GM18526 (cell line): ENCODE data around the gene MAP3K21.

ENCODE experiments used
- POLR2A ChIP-seq: IDR thresholded peaks from 3 replicates; pipeline ENCODE4 v1.6.1; 2011; ENCODE audit not compliant: insufficient read length; ENCODE audit errors: extremely low read depth

Gene MAP3K21

DNA sequence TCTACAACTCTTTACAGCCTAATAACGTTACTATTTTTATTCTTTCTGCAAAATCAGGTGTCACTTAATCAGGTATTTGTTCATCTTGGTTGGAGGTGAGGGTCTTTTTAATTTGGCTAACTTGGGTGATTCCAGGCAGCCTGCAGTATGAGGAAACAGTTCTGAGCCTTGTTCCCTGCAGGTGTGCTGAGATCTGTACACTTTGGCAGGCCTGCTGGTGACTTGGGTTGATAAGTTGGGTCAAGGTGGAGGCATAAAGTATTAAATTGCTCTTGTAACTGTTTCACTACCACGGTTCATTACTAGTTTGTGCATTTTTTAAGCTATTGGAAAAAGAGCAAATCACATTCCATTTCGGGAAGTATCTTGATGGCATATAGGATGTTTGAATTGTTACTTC lies 10.0 kb downstream of the MAP3K21 start:
- no peak for TF ChIP-seq POLR2A

DNA sequence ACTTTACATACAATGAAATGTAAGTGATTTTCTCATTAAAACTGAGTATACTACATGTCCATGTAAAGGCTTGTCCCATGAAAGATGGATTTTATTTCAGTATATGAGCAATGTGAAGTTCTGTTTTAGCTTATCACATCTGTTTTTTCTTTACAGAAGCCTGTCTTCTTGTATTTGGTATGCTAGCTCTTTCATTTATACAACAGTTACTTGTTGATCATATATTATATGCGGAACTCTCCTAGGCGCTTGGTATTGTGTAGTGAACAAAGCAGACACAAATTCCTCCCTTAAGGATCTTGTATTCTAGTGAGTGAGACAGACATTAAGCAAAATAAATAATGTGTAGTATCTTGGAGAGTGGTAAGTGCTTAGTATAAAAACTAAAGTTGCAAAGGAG lies 10.6 kb downstream of the MAP3K21 start:
- no peak for TF ChIP-seq POLR2A

DNA sequence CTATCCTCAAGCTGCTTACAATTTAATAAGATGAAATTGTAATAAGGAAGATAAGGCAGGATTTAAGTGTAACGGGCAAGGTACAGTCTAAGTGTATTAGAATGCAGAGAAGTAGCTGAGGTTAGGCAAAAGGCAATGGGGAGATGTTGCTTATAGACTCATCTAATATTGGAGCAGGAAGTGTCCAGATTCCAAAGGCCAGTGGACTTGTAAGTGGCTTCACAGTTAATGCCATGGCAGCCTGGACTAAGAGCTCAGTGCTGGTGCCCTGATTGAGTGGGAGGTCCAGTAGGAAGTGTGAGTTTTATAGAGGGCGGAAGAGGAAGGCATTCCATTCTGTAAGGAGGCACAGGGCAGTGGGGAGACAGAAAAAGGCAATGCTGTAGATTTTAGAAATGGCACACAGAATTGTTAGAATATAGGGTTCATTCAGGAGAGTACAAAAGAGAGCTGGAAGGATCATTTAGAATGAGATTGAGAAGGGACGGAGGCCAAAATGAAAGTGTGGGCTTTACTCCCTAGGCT lies 12.6 kb downstream of the MAP3K21 start:
- no peak for TF ChIP-seq POLR2A

DNA sequence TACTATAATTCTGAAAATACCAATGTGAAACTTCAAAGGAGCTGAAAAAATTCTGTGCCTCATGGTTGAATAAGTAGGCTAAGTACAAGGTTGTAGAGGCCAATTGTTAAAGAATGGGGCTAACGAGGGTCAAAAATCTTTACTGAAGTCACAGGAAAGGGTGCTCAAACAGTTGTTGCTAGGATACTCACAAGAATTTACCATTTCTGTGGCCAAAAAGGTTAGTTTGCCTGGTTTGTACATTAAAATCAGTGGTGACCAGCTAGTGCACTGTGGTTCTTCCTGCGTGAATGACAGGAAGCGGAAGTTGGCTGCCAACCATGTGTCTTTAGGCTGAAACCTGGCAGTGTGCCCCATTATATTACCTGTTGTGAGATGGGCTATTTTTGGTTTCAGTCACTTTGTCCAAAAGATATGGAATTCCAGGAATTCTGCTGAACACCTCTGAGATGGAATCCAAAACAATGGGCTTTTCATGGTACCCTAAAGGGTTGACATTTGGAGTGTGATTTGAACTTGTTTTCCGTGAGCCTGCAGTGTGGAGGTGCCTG lies 13.5 kb downstream of the MAP3K21 start:
- TF ChIP-seq POLR2A, result no peak

DNA sequence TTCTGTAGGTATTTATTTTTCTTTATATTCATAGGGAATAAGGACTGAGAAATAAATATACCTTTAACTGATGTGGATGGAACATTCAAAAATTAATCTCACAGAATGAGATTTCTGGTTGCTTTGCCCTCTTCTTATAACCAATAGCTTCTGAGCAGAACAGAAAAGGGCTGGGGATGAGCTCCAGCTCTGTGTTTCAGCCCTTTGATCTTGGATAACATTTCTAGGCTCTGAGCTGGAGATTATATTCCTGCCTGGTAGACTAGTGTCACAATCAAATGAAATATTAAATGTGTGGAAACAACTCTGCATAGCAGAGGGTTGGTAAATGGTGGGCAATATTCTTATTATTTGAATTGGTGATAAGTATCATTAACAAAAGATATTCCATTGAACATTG lies 14.6 kb downstream of the MAP3K21 start:
- TF ChIP-seq POLR2A, result no peak

DNA sequence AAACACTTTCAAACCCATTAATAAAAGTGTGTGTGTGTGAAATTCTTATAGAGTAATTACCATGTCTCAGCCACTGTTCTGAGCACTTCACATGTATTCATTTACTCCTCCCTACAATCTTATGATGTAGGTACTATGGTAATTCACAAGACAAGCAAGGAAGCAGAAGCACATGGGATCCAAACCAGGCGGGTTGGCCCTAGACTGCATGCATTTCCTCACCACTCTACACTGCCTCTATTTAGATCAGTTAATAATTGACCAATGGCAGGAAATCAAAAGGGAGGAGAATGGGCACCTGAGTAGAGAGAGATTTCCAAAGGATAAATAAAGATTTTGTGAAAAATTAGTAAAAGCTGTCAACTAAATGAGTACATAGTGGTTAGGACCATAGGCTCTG lies 15.7 kb downstream of the MAP3K21 start:
- no peak for TF ChIP-seq POLR2A

DNA sequence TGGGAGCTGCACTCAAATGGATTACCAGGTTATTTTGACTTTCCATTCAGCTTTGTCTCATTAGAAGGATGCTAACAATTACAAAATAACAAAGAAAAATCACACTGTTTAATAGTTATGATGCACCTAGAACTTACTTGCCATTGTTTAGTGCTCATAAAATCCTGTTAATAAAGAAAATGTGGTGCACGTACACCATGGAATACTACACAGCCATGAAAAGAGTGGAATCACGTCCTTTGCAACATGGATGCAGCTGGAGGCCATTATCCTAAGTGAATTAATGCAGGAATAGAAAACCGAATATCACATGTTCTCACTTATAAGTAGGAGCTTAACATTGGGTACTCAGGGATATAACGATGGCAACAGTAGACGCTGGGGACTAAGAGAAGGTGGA lies 19.8 kb downstream of the MAP3K21 start:
- TF ChIP-seq POLR2A, result no peak

DNA sequence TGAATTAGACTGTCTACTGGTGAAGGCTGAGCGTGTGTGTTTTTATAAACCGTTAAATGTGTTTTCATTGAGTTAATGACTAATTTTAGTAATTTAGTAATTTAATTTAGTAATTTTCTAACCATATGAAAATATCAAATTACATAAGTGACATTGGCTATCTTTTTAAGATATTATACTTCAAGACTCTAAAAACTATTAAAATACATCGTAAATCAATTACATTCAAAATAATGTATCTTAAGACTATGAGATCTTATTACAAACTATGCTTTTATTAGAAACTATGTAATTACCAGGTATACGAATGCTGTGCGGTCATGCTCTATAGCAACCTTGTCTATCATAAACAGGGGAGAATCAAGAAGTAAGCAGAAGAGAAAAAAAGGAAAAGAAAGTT lies 21.6 kb downstream of the MAP3K21 start:
- TF ChIP-seq POLR2A, result no peak

DNA sequence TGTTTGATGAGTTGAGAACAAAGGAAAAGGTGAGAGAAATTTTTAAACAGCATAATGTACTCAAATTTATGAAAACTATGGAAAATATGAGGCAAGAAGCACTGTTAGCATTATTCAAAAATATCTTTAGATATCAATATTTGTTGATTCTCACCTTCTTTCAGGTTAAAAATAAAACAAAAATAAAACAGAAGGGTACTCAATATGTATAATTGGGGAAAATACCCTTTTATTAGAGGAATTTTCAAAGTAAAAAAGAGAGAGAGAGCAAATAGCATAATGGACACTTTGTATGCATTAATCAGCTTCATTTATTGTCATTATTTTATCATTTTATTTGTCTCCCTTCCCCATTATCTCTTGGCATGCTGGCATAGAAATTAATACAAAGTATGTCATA lies 27.5 kb downstream of the MAP3K21 start:
- no peak for TF ChIP-seq POLR2A

DNA sequence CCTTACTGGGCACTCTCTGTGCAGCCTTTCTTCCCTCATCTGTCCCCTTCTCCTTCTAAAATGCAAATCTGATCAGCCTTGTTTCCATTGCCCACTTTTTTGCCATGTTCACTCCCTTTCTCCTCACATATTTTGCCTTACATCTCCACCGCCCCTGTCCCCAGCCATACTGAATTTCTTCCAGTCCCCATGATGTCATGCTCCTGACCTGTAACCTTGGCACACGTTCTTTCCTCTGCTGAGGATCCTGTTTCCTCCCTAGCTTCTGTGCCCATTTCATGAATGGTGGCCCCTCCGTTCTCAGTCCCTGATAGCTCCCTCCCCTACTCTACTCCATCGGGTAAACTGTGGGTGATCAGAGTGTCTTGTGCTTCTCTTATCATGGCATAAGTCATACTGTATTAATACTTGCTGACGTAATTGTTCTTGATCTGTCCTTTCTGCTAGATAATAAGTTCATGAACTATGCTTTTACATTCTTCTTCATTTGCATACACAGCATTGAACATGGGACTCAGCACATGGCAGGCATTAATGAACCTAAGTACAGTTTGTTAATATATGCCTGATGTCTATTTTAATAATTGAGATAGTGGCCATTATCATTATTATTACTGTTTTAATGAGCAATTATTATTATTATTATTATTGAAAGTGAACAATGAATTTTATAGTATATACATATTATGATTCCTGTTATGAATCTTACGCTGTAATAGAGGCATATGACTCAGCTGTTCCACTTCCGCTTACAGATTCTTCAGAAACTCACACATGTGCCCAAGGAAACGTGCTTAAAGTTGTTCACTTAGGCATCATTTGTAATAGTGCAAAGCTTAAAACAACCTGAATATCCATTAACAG lies 28.5 kb downstream of the MAP3K21 start:
- TF ChIP-seq POLR2A, result no peak

DNA sequence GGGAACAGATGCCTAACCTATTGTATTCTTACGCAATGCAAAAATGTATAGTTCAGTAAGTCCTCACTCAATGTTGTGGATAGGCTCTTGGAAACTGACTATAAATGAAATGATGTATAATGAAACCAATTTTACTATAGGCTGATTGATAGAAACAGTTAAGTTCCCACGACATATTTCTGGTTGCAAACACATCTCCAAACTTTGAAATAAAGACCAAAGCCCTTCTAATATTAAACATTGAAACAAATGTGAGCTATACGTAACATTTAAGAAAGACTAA lies 29.1 kb downstream of the MAP3K21 start:
- TF ChIP-seq POLR2A, result no peak

DNA sequence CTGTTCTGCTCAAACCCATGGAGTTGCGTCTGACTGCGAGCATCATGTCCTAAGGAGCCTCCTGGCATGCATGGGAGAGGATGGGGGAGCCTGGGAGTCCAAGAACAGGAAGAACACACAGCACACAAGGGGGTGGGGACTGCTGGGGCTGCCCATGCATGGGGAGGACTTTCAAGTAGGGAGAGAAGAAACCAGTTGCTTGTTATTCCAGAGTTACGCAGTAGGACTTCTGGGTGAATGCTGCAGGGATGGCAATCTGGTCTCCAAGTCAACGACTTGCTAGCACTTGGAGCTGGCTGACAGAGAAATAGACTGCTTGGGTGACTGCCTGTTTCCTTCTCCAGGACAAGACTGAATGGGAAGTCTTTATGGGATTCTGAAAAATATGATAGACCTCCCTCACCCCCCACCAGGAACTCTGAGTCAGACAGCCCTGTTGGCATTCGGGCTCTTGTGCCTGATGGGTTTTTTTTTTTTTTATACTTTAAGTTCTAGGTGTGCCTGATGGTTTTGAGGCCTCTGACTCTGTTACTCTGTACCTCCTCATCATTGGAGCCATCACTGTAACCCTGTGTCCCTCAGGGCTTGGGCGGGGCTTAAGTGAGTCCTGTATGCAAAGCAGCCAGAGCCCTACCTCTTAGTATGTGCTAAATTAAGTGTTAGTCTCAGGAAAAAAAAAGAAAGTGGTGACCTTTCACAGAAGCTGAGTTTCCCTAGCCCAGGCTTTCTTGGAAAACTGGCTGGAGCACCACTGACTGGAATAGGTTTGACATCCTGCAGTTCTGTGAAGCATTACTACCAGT lies 30.3 kb downstream of the MAP3K21 start:
- TF ChIP-seq POLR2A, result no peak

DNA sequence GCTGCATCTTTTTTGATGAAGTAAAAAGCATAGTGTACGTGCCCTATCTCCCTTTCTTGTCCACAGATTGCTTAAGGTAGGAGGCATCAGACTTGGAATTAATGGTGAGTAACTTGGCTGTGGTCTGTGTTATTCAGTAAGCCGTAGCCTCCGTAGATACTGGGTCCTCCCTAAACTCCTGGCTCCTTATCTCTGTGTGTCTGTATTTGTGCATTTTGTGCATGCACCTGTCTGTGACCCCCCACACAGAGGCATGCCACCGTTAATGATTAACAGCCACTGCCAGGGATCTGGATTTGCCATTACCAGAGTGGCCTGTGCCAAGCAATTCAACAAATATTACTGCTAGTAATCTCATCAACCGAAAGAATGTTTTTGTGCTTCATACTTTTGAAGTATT lies 31.9 kb downstream of the MAP3K21 start:
- no peak for TF ChIP-seq POLR2A

DNA sequence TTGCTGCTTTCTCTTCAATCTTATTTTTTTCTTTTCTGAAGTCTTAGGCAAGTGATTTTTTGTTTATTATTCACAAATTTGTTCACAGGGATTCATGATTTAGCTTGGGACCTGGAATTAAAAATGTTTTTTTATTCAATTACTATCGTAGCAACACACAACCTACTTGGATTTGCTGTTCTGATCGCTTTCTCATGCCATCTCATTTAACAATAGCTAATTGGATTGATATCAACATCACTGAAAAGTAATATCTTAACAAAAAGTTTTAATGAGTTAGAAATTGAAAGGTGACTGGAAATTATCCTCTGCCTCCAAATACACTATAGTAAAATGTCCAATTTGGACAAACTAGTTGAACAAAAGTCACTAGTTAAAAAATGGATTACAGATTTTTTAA lies 32.4 kb downstream of the MAP3K21 start:
- TF ChIP-seq POLR2A, result no peak

DNA sequence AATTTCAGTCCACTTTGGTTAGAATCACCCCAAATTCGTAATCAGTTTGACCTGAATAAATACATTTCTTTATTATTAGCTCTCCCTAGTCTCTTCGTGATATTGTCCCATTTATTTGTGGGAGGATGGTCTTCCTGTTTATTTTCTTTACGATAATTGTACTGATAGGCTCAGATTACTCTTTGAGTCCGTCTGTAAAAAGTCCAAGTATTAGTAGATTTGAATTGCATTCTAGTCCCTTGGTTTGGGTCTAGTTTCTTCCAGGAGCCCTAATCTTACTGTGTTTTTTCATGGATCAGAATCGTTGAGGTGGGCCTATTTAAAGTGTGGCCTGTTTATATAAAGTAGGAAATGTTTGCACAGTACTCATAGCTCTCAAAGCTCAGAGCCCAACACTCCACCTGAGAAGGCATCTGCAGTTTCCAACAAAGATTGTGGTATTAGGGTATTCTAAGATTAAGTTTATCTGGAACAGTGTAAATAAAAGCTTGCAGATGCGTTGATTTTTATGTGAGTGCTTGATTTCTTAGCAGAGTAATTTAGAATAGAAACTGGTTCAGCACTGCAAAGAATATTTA lies 33.1 kb downstream of the MAP3K21 start:
- no peak for TF ChIP-seq POLR2A

DNA sequence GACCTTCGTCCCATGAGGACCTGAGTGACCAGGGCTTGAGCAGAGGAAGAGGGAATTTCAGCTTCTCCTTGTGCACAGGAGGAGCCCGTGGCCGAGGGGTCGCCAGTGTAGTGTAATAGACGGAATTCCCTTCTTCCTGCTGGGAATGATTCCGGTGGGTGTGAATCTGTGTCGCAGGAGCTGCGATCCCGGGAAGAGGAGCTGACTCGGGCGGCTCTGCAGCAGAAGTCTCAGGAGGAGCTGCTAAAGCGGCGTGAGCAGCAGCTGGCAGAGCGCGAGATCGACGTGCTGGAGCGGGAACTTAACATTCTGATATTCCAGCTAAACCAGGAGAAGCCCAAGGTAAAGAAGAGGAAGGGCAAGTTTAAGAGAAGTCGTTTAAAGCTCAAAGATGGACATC lies 34.4 kb downstream of the MAP3K21 start:
- no peak for TF ChIP-seq POLR2A
